Colonic mucosa (tissue), 4 donors: ENCODE results near the gene MGME1. TPM values are rescaled to one million over a fixed set of nuclear protein-coding genes. Genes with fewer than 3 reads are reported as not detected.
A peak's percentile ranks its signal among the peaks of the same experiment; 100 is the strongest.

Experiments used
- DNase-seq: peaks from one replicate; pipeline ENCODE4 v3.0.0-alpha.2; 2020
- H3K27ac ChIP-seq: fragments of 200-600 bp; one replicate; pipeline ENCODE4 v1.8.0; 2021
- H3K27me3 ChIP-seq: fragments of 200-600 bp; one replicate; pipeline ENCODE4 v1.8.0; 2021
- H3K36me3 ChIP-seq: fragments of 200-600 bp; one replicate; pipeline ENCODE4 v1.8.0; 2021
- H3K4me1 ChIP-seq: fragments of 200-600 bp; one replicate; pipeline ENCODE4 v1.8.0; 2021; ENCODE audit warnings: mild to moderate bottlenecking
- H3K4me3 ChIP-seq: fragments of 200-600 bp; one replicate; pipeline ENCODE4 v1.8.0; 2021
- H3K9ac ChIP-seq, 2 donors: one replicate each; pipeline ENCODE4 v1.7.0; 2013; ENCODE audit warnings: control low read depth in 2 of 2, low read depth in 2 of 2, low read length in 2 of 2
- H3K9me3 ChIP-seq: fragments of 200-600 bp; one replicate; pipeline ENCODE4 v1.8.0; 2021
- CTCF ChIP-seq: fragments of 200-600 bp; IDR thresholded peaks from one replicate; pipeline ENCODE4 v1.8.0; 2022; ENCODE audit warnings: antibody characterized with exemption, mild to moderate bottlenecking
- intact Hi-C: fragments of 100-400 bp; cut with DNase I; formaldehyde crosslinking; loops from one replicate; pipeline ENCODE4 v1.14.1; 2022
- total RNA-seq, 2 donors: library from RNA; stranded (reverse); fragmentation: NEBNext Ultra II Directional in 1 of 2; extraction: Animal tissue kit (Norgen Biotek cat#: 25700) in 1 of 2; gene quantifications; one replicate each; pipeline ENCODE4 v1.2.1, GENCODE V29; 2021
- donor health status: healthy.
- donor health status: DM: no; HTN: no; CAD: no.
- donor health status: DM: no; HTN: no; CAD: no.

MGME1 gene
- total RNA-seq, 2 donors from 2014 or later, result 20.5 to 21.1 TPM

DNA sequence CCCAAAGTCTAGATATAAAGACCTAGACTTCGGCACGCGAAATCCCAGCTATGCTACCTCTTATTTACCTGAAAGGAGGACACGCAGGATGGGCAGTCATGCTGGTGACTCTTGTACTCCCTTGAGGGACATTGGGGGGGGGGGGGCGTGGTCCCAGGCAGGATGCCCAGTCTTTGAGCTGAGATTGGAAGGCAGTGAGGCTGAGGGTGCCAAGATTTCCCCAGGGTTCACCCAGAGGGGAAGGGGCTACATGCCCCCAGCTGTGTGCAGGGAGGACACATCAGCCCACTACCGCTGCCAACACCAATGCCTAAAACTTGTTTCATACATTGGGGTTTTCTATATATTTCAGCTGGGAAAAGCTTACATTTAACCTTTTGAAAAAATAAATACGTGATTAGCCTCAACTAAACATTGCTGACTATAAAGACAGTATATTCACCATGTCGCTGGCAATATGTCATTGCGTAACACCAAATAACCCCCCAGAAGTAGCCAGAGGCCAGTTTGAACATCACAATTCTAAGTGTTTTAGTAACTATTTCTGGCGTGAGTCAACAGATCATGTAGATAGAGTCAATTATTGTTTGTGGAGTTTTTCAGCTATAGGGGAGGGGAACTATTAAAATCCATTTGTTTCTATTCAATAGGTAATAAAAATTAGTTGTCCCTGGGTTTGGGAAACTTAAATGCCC, 21.6 kb downstream of the MGME1 start:
- H3K27me3 ChIP-seq, result no peaks in the 10 kb centered on the region
- H3K27ac ChIP-seq, result peak overlapping the region; percentile 43
- intact Hi-C loops, result loop anchor here (10.0 kb wide), 2 partner anchors 456 to 486 kb away; partner anchors contain the start of gene BFSP1
- no peak overlapping the region for H3K4me3 ChIP-seq
- no peaks in the 10 kb centered on the region for H3K9me3 ChIP-seq
- no peak overlapping the region for H3K9ac ChIP-seq
- DNase-seq, result no peak
- no peaks in the 10 kb centered on the region for H3K36me3 ChIP-seq
- H3K4me1 ChIP-seq, result peaks cover 4% of the 10 kb centered on the region
- TF ChIP-seq CTCF, result no peak

DNA sequence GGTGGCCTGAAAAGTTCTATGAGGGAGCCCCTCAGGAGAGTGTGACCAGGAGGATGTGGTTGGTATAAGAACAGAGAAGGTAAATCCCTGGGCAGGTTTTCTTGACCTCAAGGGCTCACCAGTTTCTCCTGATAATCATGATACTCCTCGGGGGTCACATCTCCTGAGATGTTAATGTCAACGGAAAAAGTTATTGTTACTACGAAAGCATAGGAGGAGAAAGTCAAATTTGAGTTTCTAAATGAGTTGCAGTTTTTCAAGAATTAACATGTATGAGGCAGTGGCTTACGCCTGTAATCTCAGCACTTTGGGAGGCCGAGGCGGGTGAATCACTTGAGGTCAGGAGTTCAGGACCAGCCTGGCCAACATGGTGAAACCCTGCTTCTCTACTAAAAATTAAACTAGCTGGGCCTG, 23.4 kb downstream of the MGME1 start:
- Histone ChIP-seq H3K27me3 (no peaks in the 10 kb centered on the region), H3K27ac (no peak overlapping the region), H3K9me3 (no peaks in the 10 kb centered on the region), H3K9ac (no peak overlapping the region), H3K4me3 (no peak overlapping the region), H3K4me1 (no peaks in the 10 kb centered on the region), H3K36me3 (no peaks in the 10 kb centered on the region)
- intact Hi-C loops, result loop anchor here (10.0 kb wide), 2 partner anchors 457 to 487 kb away; partner anchors contain the start of gene BFSP1
- no peak for DNase-seq
- TF ChIP-seq CTCF, result no peak

GRCh38 chr20:17992847-17993513, 24.2 kb downstream of the MGME1 start:
- H3K27me3 ChIP-seq, result no peaks in the 10 kb centered on the region
- TF ChIP-seq CTCF, result no peak
- no peaks in the 10 kb centered on the region for H3K9me3 ChIP-seq
- H3K9ac ChIP-seq, result no peak overlapping the region
- DNase-seq, result no peak
- intact Hi-C loops, result loop anchor here (10.0 kb wide), 2 partner anchors 458 to 488 kb away; partner anchors contain the start of gene BFSP1
- H3K27ac ChIP-seq, result no peak overlapping the region
- H3K4me3 ChIP-seq, result no peak overlapping the region
- H3K36me3 ChIP-seq, result no peaks in the 10 kb centered on the region
- no peaks in the 10 kb centered on the region for H3K4me1 ChIP-seq

GRCh38 chr20:17993546-17993945, 24.7 kb downstream of the MGME1 start:
- H3K9ac ChIP-seq, result no peak overlapping the region
- H3K4me1 ChIP-seq, result no peaks in the 10 kb centered on the region
- intact Hi-C loops, result loop anchor here (10.0 kb wide), 2 partner anchors 459 to 489 kb away; partner anchors contain the start of gene BFSP1
- no peak for TF ChIP-seq CTCF
- no peaks in the 10 kb centered on the region for H3K9me3 ChIP-seq
- H3K27me3 ChIP-seq, result no peaks in the 10 kb centered on the region
- H3K27ac ChIP-seq, result no peak overlapping the region
- H3K36me3 ChIP-seq, result no peaks in the 10 kb centered on the region
- no peak for DNase-seq
- no peak overlapping the region for H3K4me3 ChIP-seq

- TF ChIP-seq CTCF, result peak; percentile 99
- no peaks in the 10 kb centered on the region for H3K9me3 ChIP-seq
- H3K4me1 ChIP-seq, result no peaks in the 10 kb centered on the region
- no peak overlapping the region for H3K4me3 ChIP-seq
- H3K27me3 ChIP-seq, result no peaks in the 10 kb centered on the region
- H3K27ac ChIP-seq, result no peak overlapping the region
- H3K36me3 ChIP-seq, result no peaks in the 10 kb centered on the region
- DNase-seq, result peak; percentile 60
- intact Hi-C loops, result loop anchor here (10.0 kb wide), 2 partner anchors 461 to 491 kb away; partner anchors contain the start of gene BFSP1
- H3K9ac ChIP-seq, result peak overlapping the region in 1 of 2 donors; percentile 46
These were observed 27.4 kb downstream of the MGME1 start for GRCh38 chr20:17995967-17996819.
